A673 (cell line): Measurements from ENCODE around the gene WDPCP. TPM values are rescaled to one million over a fixed set of nuclear protein-coding genes. Genes with fewer than 3 reads are reported as not detected.

Experiments
- BruUV-seq: library from RNA; stranded (reverse); fragments of 400-500 nt; replicated peaks from 2 replicates; lab custom pipeline; 2021; lab: Mats Ljungman, UMichigan
- CTCF ChIA-PET: fragments of 300-600 bp; sonication (Branson Sonifier 250); formaldehyde crosslinking; loops from one replicate; lab custom pipeline; 2022; ENCODE audit warnings: antibody characterized with exemption; lab: Charles Lee
- POLR2A ChIA-PET: fragments of 300-600 bp; sonication (Branson Sonifier 250); formaldehyde crosslinking; loops from one replicate; lab custom pipeline; 2022; ENCODE audit warnings: antibody characterized with exemption; ENCODE audit not compliant: low non-redundant PET; lab: Charles Lee
- DNase-seq: peaks from one replicate; pipeline ENCODE4 v3.0.0-alpha.2; 2015; ENCODE audit warnings: low spot score
- H3K27ac ChIP-seq: fragments of 200-600 bp; sonication (generic); 2 replicates; pipeline ENCODE4 v1.5.1; 2016; ENCODE audit warnings: mixed run types, low read depth, mild to moderate bottlenecking, mixed read lengths, antibody characterized with exemption, low read length; ENCODE audit not compliant: poor library complexity, severe bottlenecking
- H3K27me3 ChIP-seq: fragments of 200-600 bp; sonication (generic); replicated peaks from 2 replicates; pipeline ENCODE4 v1.6.1; 2017; ENCODE audit warnings: mixed run types, low read depth, mild to moderate bottlenecking, mixed read lengths, antibody characterized with exemption, low read length; ENCODE audit not compliant: insufficient read depth, poor library complexity
- H3K36me3 ChIP-seq: fragments of 200-600 bp; sonication (generic); 2 replicates; pipeline ENCODE4 v1.6.1; 2016; ENCODE audit warnings: mixed run types, mild to moderate bottlenecking, mixed read lengths, antibody characterized with exemption, low read length; ENCODE audit not compliant: insufficient read depth, poor library complexity, severe bottlenecking
- H3K4me1 ChIP-seq: fragments of 200-600 bp; sonication (generic); 2 replicates; pipeline ENCODE4 v1.6.1; 2017; ENCODE audit warnings: mixed run types, mild to moderate bottlenecking, mixed read lengths, antibody characterized with exemption, low read length; ENCODE audit not compliant: insufficient read depth, poor library complexity, severe bottlenecking
- H3K4me3 ChIP-seq: fragments of 200-600 bp; sonication (generic); 2 replicates; pipeline ENCODE4 v1.5.1; 2016; ENCODE audit warnings: low read depth, mixed run types, mild to moderate bottlenecking, mixed read lengths, low read length; ENCODE audit not compliant: poor library complexity, severe bottlenecking
- H3K9me3 ChIP-seq: fragments of 200-600 bp; sonication (generic); 2 replicates; pipeline ENCODE4 v1.6.1; 2016; ENCODE audit warnings: mixed run types, low read depth, mild to moderate bottlenecking, mixed read lengths, antibody characterized with exemption, low read length; ENCODE audit not compliant: poor library complexity, severe bottlenecking
- EZH2 ChIP-seq: fragments of 200-600 bp; sonication (generic); IDR thresholded peaks from 2 replicates; pipeline ENCODE4 v1.6.1; 2017; ENCODE audit warnings: borderline replicate concordance, low read depth, mild to moderate bottlenecking, mixed read lengths, antibody characterized with exemption, low read length; ENCODE audit not compliant: poor library complexity, severe bottlenecking
- intact Hi-C: fragments of 100-400 bp; cut with micrococcal nuclease; formaldehyde crosslinking; loops from one replicate; pipeline ENCODE4 v1.10.0; 2022; ENCODE audit not compliant: unreplicated experiment
- total RNA-seq: library from RNA; stranded (reverse); gene quantifications from 2 replicates; pipeline ENCODE4 v1.2.3, GENCODE V29; 2021
- TF ChIP-seq, protein P1 (sequence below): fragments of 300-800, 200-600 bp; sonication (generic); conservative IDR thresholded peaks from 2 replicates; pipeline ENCODE4 v1.5.1; 2017; ENCODE audit warnings: low read depth, mild to moderate bottlenecking, antibody characterized with exemption, low read length, moderate library complexity, mixed read lengths

Gene WDPCP
- total RNA-seq, 1 experiment from 2014 or later, result 7.9 TPM

DNA sequence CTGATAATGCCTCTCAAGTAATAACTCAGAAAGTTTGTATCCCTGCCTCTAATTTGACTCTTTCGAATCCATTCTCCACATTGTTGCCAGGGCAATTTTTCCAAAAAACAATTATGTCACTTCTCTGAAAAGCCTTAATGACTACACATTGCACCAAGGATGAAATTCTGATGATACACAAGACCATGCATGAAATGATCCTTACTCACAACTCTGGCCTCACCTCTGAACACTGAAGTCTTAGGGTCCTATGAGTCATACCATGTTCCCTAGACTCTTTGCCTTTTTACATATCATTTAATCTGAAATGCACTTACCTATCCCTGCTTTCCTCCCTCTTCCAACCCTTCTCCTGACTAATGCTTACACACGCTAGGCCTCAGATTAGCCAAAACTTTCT lies 51.0 kb downstream of the WDPCP start:
- H3K36me3 ChIP-seq, result no peaks in the 10 kb centered on the region
- no peak overlapping the region for H3K4me3 ChIP-seq
- no peaks in the 10 kb centered on the region for H3K9me3 ChIP-seq
- no peaks in the 10 kb centered on the region for H3K27me3 ChIP-seq
- no peak overlapping the region for H3K27ac ChIP-seq
- ChIA-PET POLR2A (no interaction called here), CTCF (no interaction called here)
- H3K4me1 ChIP-seq, result peaks cover 4% of the 10 kb centered on the region
- no peak for DNase-seq
- TF ChIP-seq, protein P1, sequence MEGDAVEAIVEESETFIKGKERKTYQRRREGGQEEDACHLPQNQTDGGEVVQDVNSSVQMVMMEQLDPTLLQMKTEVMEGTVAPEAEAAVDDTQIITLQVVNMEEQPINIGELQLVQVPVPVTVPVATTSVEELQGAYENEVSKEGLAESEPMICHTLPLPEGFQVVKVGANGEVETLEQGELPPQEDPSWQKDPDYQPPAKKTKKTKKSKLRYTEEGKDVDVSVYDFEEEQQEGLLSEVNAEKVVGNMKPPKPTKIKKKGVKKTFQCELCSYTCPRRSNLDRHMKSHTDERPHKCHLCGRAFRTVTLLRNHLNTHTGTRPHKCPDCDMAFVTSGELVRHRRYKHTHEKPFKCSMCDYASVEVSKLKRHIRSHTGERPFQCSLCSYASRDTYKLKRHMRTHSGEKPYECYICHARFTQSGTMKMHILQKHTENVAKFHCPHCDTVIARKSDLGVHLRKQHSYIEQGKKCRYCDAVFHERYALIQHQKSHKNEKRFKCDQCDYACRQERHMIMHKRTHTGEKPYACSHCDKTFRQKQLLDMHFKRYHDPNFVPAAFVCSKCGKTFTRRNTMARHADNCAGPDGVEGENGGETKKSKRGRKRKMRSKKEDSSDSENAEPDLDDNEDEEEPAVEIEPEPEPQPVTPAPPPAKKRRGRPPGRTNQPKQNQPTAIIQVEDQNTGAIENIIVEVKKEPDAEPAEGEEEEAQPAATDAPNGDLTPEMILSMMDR, result no peak
- no peak for TF ChIP-seq EZH2
- intact Hi-C loops, result no loop called here
- BruUV-seq, result no TSS peak

DNA sequence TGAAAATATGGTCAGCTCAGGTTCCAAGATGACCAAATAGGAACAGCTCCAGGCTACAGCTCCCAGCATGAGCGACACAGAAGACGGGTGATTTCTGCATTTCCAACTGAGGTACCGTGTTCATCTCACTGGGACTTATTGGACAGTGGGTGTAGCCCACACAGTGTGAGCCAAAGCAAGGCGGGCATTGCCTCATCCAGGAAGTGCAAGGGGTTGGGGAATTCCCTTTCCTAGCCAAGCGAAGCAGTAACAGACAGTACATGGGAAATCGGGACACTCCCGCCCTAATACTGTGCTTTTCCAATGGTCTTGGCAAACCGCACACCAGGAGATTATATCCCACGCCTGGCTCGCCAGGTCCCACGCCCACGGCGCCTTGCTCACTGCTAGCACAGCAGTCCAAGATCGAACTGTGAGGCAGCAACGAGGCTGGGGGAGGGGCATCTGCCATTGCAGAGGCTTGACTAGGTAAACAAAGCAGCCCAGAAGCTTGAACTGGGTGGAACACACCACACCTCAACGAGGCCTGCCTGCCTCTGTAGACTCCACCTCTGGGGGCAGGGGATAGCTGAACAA lies 57.5 kb downstream of the WDPCP start:
- no peak for DNase-seq
- Histone ChIP-seq H3K27ac (no peak overlapping the region), H3K27me3 (no peaks in the 10 kb centered on the region), H3K4me1 (no peaks in the 10 kb centered on the region), H3K9me3 (no peaks in the 10 kb centered on the region), H3K36me3 (no peaks in the 10 kb centered on the region), H3K4me3 (no peak overlapping the region)
- no TSS peak for BruUV-seq
- intact Hi-C loops, result no loop called here
- CTCF ChIA-PET, result no interaction called here
- no peak for TF ChIP-seq EZH2
- TF ChIP-seq, protein P1, result no peak
- POLR2A ChIA-PET, result no interaction called here

DNA sequence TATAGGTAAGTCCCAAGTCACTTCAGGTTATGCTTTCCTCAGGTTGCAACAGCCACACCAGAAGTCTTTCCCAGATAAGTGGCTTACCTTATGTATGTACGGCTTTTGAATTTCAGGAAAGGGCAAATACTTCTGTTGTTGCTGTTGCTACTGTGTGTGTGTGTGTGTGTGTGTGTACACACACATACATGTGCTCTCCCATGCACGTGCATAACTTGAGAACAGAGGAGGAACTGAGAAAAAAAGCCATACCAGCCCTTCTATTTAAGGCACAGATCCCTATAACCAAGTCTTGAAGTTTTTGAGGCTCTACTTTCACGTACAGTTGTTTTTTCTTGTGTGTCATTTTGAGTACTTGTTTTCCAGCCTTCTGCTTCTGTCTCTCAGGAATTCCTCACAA lies 62.4 kb downstream of the WDPCP start:
- ChIA-PET CTCF (interaction anchor here (0.7 kb wide), 1 partner anchor 332 kb away, joined by 5 read pairs; no protein-coding TSS in a partner anchor), POLR2A (no interaction called here)
- TF ChIP-seq EZH2, result no peak
- TF ChIP-seq, protein P1, result no peak
- Histone ChIP-seq H3K27ac (no peak overlapping the region), H3K4me3 (no peak overlapping the region), H3K27me3 (no peaks in the 10 kb centered on the region), H3K36me3 (no peaks in the 10 kb centered on the region), H3K4me1 (no peaks in the 10 kb centered on the region), H3K9me3 (peaks cover 9% of the 10 kb centered on the region)
- DNase-seq, result no peak
- intact Hi-C loops, result no loop called here
- no TSS peak for BruUV-seq
